Measurements from ENCODE around the gene STPG3. TPM values are rescaled to one million over a fixed set of nuclear protein-coding genes. Genes with fewer than 3 reads are reported as not detected.

The STPG3 gene
- total and polyA plus RNA-seq, 9 of the 15 experiments (the other 6 are each of a cell fraction or from before 2014, with no cell fraction given): not detected

DNA sequence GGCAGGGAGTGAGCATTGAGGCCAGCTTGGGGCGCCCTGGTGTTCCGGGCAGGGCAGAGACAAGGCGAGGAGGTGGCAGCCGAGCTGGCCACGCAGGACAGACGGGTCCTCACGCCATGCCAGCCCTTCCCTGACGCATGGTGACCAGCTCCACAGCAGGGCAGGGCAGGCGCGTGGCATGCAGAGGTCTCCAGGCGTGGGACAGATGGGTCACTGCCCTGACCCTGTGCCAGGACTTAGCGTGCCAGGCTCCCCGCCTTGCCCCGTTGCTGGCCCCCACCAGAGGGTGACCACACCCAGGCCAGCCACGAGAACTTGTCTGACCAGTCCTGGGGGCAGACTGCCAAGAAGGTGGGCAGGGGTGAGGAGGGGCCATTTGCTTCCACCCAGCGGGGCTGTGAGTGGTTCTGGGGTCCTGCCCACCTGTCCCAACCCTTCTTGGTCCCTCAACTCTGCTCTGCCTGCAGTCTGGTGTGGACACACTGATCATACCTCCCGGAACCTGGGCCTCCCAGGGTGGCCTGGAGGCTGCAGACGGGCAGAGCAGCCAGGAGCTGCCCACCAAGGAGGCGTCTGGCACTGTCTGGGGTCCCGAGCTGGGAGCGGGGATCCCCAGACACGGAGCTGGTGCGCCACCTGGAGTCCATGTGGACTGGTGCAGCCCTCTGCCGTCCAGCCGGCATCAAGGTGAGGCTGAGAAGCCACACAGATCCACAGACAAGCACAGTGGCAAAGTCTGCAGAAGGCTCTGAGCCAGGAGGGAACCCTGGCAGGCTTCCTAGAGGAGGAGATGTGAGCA, 23.8 kb upstream of the STPG3 start, which contains the start of gene RNF224 (continued):
- TF ChIP-seq ZNF431 (CRISPR knock-in tag; IDR thresholded peaks at IDR 0.05) (no peak), ZFP36 (IDR thresholded peaks at IDR 0.05; ENCODE audit: low read depth, low read length, partially characterized antibody) (peak; percentile 97), EWSR1 (IDR thresholded peaks at IDR 0.05; ENCODE audit: borderline replicate concordance, low read depth, partially characterized antibody) (no peak), CREB1 (IDR thresholded peaks at IDR 0.05) (no peak), CREB1 (CRISPR knock-in tag; IDR thresholded peaks at IDR 0.05) (no peak), SREBF1 (IDR thresholded peaks at IDR 0.05; ENCODE audit: borderline replicate concordance, low read depth, low read length) (no peak), JUNB (CRISPR knock-in tag; conservative IDR thresholded peaks at IDR 0.05) (no peak), U2AF2 (optimal IDR thresholded peaks at IDR 0.05; ENCODE audit: low read depth, low read length) (no peak), OTX1 (CRISPR knock-in tag; IDR thresholded peaks at IDR 0.05) (peak; percentile 67; the same call in 1 of the 2 replicates), CTBP1 (IDR thresholded peaks at IDR 0.05; ENCODE audit: borderline replicate concordance) (peak; percentile 75; the same call in 1 of the 2 replicates), NR1H2 (CRISPR knock-in tag; IDR thresholded peaks at IDR 0.05) (no peak), ZFX (CRISPR knock-in tag; IDR thresholded peaks at IDR 0.05) (no peak; the same call in 1 of the 2 replicates), CBX5 (IDR thresholded peaks at IDR 0.05; ENCODE audit: borderline replicate concordance, low read depth) (no peak), ZNF3 (CRISPR knock-in tag; IDR thresholded peaks at IDR 0.05) (no peak), MTF1 (CRISPR knock-in tag; IDR thresholded peaks at IDR 0.05; ENCODE audit: borderline replicate concordance) (no peak), MEF2A (IDR thresholded peaks at IDR 0.05; ENCODE audit: control insufficient read depth, low read depth, low read length) (no peak), FOXJ3 (CRISPR knock-in tag; IDR thresholded peaks at IDR 0.05) (no peak), KDM4B (IDR thresholded peaks at IDR 0.05; ENCODE audit: borderline replicate concordance in 2 of 2, low read depth in 1 of 2) (no peak), TRIM28 (IDR thresholded peaks at IDR 0.05) (no peak), ZNF436 (CRISPR knock-in tag; IDR thresholded peaks at IDR 0.05) (peak; percentile 54; the same call in 1 of the 2 replicates)
- TF ChIP-seq, protein P1, sequence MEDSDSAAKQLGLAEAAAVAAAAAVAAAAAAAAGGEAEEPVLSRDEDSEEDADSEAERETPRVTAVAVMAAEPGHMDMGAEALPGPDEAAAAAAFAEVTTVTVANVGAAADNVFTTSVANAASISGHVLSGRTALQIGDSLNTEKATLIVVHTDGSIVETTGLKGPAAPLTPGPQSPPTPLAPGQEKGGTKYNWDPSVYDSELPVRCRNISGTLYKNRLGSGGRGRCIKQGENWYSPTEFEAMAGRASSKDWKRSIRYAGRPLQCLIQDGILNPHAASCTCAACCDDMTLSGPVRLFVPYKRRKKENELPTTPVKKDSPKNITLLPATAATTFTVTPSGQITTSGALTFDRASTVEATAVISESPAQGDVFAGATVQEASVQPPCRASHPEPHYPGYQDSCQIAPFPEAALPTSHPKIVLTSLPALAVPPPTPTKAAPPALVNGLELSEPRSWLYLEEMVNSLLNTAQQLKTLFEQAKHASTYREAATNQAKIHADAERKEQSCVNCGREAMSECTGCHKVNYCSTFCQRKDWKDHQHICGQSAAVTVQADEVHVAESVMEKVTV (CRISPR knock-in tag; IDR thresholded peaks at IDR 0.05): peak; percentile 95
- TF ChIP-seq, protein P2, sequence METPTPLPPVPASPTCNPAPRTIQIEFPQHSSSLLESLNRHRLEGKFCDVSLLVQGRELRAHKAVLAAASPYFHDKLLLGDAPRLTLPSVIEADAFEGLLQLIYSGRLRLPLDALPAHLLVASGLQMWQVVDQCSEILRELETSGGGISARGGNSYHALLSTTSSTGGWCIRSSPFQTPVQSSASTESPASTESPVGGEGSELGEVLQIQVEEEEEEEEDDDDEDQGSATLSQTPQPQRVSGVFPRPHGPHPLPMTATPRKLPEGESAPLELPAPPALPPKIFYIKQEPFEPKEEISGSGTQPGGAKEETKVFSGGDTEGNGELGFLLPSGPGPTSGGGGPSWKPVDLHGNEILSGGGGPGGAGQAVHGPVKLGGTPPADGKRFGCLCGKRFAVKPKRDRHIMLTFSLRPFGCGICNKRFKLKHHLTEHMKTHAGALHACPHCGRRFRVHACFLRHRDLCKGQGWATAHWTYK (CRISPR knock-in tag; IDR thresholded peaks at IDR 0.05): peak; percentile 89; the same call in 1 of the 2 replicates
- TF ChIP-seq, protein P3, sequence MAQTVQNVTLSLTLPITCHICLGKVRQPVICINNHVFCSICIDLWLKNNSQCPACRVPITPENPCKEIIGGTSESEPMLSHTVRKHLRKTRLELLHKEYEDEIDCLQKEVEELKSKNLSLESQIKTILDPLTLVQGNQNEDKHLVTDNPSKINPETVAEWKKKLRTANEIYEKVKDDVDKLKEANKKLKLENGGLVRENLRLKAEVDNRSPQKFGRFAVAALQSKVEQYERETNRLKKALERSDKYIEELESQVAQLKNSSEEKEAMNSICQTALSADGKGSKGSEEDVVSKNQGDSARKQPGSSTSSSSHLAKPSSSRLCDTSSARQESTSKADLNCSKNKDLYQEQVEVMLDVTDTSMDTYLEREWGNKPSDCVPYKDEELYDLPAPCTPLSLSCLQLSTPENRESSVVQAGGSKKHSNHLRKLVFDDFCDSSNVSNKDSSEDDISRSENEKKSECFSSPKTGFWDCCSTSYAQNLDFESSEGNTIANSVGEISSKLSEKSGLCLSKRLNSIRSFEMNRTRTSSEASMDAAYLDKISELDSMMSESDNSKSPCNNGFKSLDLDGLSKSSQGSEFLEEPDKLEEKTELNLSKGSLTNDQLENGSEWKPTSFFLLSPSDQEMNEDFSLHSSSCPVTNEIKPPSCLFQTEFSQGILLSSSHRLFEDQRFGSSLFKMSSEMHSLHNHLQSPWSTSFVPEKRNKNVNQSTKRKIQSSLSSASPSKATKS (CRISPR knock-in tag; IDR thresholded peaks at IDR 0.05): no peak
- TF ChIP-seq, protein P4, sequence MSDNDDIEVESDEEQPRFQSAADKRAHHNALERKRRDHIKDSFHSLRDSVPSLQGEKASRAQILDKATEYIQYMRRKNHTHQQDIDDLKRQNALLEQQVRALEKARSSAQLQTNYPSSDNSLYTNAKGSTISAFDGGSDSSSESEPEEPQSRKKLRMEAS (CRISPR knock-in tag; IDR thresholded peaks at IDR 0.05): peak; percentile 27; the same call in 1 of the 2 replicates
